ENCODE data around the gene SMIM44.
"Not testable (repeated sequence)": the region's sequence is repeated elsewhere in the genome, so short reads cannot be mapped to it uniquely, and the experiment has no call there.

The SMIM44 gene

GRCh38 chr19:3483226-3483628 is at the start of gene SMIM44:
Gene SMIM44 (minus strand): TSS chr19:3483441. CDS start chr19:3483403, 38 bp downstream.
- DNase-seq (ENCODE audit: low spot score) = no peak

- DNase-seq (ENCODE audit: low spot score) = no peak
Measured at GRCh38 chr19:3533033-3533432, 49.8 kb upstream of the SMIM44 start.

GRCh38 chr19:3532154-3532786 is 49.0 kb upstream of the SMIM44 start:
- no peak for DNase-seq (ENCODE audit: low spot score)

- DNase-seq (ENCODE audit: low spot score) = no peak
Measured at GRCh38 chr19:3531716-3532115, 48.5 kb upstream of the SMIM44 start.

- DNase-seq (ENCODE audit: low spot score) = no peak
Measured at GRCh38 chr19:3530389-3530788, 47.1 kb upstream of the SMIM44 start.

- DNase-seq (ENCODE audit: low spot score) = not testable (repeated sequence)
Measured at GRCh38 chr19:3529299-3529698, 46.1 kb upstream of the SMIM44 start.

GRCh38 chr19:3528539-3529211 is 45.4 kb upstream of the SMIM44 start:
- DNase-seq (ENCODE audit: low spot score) = no peak

GRCh38 chr19:3528080-3528479 is 44.8 kb upstream of the SMIM44 start:
- DNase-seq (ENCODE audit: low spot score) = no peak

- DNase-seq (ENCODE audit: low spot score) = no peak
Measured at GRCh38 chr19:3527238-3527910, 44.1 kb upstream of the SMIM44 start.

GRCh38 chr19:3526507-3527237 is 43.4 kb upstream of the SMIM44 start:
- no peak for DNase-seq (ENCODE audit: low spot score)

- no peak for DNase-seq (ENCODE audit: low spot score)
Measured at GRCh38 chr19:3524904-3525451, 41.7 kb upstream of the SMIM44 start.

- no peak for DNase-seq (ENCODE audit: low spot score)
Measured at GRCh38 chr19:3524078-3524842, 41.0 kb upstream of the SMIM44 start.

- no peak for DNase-seq (ENCODE audit: low spot score)
Measured at GRCh38 chr19:3523361-3524077, 40.3 kb upstream of the SMIM44 start.

GRCh38 chr19:3522421-3523360 is 39.5 kb upstream of the SMIM44 start:
- DNase-seq (ENCODE audit: low spot score) = no peak

GRCh38 chr19:3521104-3521445 is 37.8 kb upstream of the SMIM44 start:
- no peak for DNase-seq (ENCODE audit: low spot score)

- no peak for DNase-seq (ENCODE audit: low spot score)
Measured at GRCh38 chr19:3520166-3521103, 37.2 kb upstream of the SMIM44 start.

- DNase-seq (ENCODE audit: low spot score) = no peak
Measured at GRCh38 chr19:3519126-3519525, 35.9 kb upstream of the SMIM44 start.

GRCh38 chr19:3518659-3519058 is 35.4 kb upstream of the SMIM44 start:
- no peak for DNase-seq (ENCODE audit: low spot score)

GRCh38 chr19:3518255-3518654 is 35.0 kb upstream of the SMIM44 start:
- no peak for DNase-seq (ENCODE audit: low spot score)
